Left ventricle myocardium inferior (tissue), 1 donor: ENCODE results near the gene OR6B2. TPM values are rescaled to one million over a fixed set of nuclear protein-coding genes. Genes with fewer than 3 reads are reported as not detected.

ENCODE experiments used
- DNase-seq: peaks from one replicate; pipeline ENCODE4 v3.0.0-alpha.2; 2020
- H3K27ac ChIP-seq: fragments of 200-600 bp; replicated peaks from 2 replicates; pipeline ENCODE4 v1.8.0; 2021
- H3K27me3 ChIP-seq: fragments of 200-600 bp; 2 replicates; pipeline ENCODE4 v1.8.0; 2021; ENCODE audit warnings: low read depth
- H3K36me3 ChIP-seq: fragments of 200-600 bp; 2 replicates; pipeline ENCODE4 v1.8.0; 2021
- H3K4me1 ChIP-seq: fragments of 200-600 bp; 2 replicates; pipeline ENCODE4 v1.8.0; 2021
- H3K4me3 ChIP-seq: fragments of 200-600 bp; 2 replicates; pipeline ENCODE4 v1.8.0; 2021; ENCODE audit warnings: mild to moderate bottlenecking, moderate library complexity
- H3K9me3 ChIP-seq: fragments of 200-600 bp; replicated peaks from 2 replicates; pipeline ENCODE4 v1.8.0; 2021
- intact Hi-C: fragments of 100-400 bp; cut with micrococcal nuclease; formaldehyde crosslinking; loops from one replicate; pipeline ENCODE4 v1.11.0; 2022
- total RNA-seq: library from RNA; stranded (reverse); fragmentation: NEBNext Ultra II Directional; extraction: Animal tissue kit (Norgen Biotek cat#: 25700); gene quantifications from one replicate; pipeline ENCODE4 v1.2.1, GENCODE V29; 2021
- TF ChIP-seq, protein P1 (sequence below): fragments of 200-600 bp; IDR thresholded peaks from 2 replicates; pipeline ENCODE4 v1.8.0; 2021; ENCODE audit warnings: antibody characterized with exemption, mild to moderate bottlenecking, borderline replicate concordance
- donor health status: DM: no; HTN: yes; CAD: no; lungs with severe emphysema.

The OR6B2 gene
- total RNA-seq, 1 donor from 2014 or later = not detected

DNA sequence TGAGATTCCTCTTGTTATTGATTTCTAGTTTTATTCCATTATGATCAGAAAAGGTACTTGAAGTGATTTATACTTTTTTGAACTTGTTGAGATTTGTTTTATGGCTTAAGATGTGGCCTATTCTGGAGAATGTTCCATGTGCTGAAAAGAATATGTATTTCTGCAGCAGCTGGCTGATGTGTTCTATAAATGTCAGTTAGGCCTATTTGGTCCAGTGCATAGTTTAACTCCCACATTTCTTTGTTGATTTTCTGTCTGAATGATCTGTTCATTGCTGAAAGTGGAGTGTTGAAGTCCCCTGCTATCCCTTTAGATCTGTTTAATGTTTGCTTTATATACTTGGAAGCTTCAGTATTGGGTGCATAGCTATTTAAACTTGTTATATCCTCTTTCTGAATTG, 7.1 kb upstream of the OR6B2 start:
- no peaks in the 10 kb centered on the region for H3K4me1 ChIP-seq
- no peak overlapping the region for H3K27ac ChIP-seq
- intact Hi-C loops = no loop called here
- peaks cover 84% of the 10 kb centered on the region for H3K27me3 ChIP-seq
- no peak overlapping the region for H3K4me3 ChIP-seq
- TF ChIP-seq, protein P1, sequence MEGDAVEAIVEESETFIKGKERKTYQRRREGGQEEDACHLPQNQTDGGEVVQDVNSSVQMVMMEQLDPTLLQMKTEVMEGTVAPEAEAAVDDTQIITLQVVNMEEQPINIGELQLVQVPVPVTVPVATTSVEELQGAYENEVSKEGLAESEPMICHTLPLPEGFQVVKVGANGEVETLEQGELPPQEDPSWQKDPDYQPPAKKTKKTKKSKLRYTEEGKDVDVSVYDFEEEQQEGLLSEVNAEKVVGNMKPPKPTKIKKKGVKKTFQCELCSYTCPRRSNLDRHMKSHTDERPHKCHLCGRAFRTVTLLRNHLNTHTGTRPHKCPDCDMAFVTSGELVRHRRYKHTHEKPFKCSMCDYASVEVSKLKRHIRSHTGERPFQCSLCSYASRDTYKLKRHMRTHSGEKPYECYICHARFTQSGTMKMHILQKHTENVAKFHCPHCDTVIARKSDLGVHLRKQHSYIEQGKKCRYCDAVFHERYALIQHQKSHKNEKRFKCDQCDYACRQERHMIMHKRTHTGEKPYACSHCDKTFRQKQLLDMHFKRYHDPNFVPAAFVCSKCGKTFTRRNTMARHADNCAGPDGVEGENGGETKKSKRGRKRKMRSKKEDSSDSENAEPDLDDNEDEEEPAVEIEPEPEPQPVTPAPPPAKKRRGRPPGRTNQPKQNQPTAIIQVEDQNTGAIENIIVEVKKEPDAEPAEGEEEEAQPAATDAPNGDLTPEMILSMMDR = no peak
- no peak for DNase-seq
- H3K9me3 ChIP-seq = no peaks in the 10 kb centered on the region
- H3K36me3 ChIP-seq = no peaks in the 10 kb centered on the region

DNA sequence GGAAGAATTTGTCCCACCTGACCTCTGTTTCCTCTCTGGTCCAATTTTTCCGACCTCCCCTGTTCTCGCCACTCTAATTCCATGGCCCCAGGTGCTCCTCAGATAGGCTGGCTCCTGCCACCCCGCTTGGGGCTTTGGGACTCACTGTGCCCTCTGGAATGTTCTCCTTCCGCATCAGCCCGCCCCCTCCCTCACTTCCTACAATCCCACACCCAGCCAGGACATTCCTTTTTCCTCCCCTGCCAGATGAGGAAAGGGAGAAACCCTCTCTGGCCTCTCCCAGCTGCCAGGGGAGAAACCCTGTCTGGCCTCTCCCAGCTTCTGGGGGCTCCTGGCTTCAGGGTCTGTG, 3.1 kb upstream of the OR6B2 start:
- TF ChIP-seq, protein P1 = no peak
- H3K27ac ChIP-seq = no peak overlapping the region
- no peaks in the 10 kb centered on the region for H3K4me1 ChIP-seq

DNA sequence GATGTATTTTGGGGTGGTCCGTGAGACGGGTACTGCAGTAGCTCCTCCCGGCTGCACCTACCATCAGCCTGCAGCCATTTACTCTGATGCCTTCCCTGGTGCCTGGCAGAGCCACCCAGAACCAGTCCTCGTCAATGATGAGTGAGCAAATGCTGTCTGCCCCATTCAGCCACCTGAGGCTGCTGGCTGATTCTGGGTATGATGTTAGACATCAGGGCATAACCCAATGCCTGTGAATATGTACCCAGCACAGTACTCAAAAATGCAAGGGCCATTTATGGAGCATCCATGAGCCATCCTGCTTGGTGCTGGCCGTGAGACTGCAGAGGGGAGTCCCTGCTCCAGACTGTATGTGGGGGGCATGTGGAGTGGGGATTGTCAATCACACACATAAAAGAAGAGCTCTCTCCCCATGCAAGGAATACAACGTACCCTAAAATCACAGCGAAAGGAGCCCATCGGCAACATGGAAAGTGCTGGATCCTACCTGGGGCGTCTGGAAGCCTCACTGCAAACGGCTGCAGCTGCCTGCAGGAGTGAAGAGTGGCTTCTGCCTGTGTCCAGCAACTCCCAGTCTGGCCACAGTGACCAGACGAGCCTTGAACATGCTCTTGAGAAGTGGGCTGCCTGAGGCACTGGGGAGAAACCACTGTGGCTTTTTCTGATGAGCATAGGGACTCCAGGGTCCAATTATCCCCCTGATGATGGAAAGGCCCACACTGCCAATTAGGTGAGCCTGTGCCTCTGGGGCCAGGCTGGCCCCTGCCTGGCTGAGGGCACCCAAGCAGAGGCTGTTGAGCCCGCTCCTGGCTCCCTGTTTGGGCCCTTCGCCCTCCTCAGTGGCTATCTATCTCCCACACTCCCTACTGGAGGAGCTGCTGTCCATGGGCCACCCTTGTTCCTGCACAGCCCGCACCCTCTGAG, 2.4 kb upstream of the OR6B2 start:
- H3K9me3 ChIP-seq = peaks cover 7% of the 10 kb centered on the region
- TF ChIP-seq, protein P1 = no peak
- no peak for DNase-seq
- peaks cover 70% of the 10 kb centered on the region for H3K27me3 ChIP-seq
- H3K4me1 ChIP-seq = no peaks in the 10 kb centered on the region
- no peak overlapping the region for H3K27ac ChIP-seq
- H3K4me3 ChIP-seq = no peak overlapping the region
- intact Hi-C loops = no loop called here
- no peaks in the 10 kb centered on the region for H3K36me3 ChIP-seq

More for the DNA sequence above, 3.1 kb upstream of the OR6B2 start:
- no peak overlapping the region for H3K4me3 ChIP-seq
- peaks cover 72% of the 10 kb centered on the region for H3K27me3 ChIP-seq
- intact Hi-C loops = no loop called here
- no peak for DNase-seq
- peaks cover 1% of the 10 kb centered on the region for H3K9me3 ChIP-seq
- no peaks in the 10 kb centered on the region for H3K36me3 ChIP-seq

DNA sequence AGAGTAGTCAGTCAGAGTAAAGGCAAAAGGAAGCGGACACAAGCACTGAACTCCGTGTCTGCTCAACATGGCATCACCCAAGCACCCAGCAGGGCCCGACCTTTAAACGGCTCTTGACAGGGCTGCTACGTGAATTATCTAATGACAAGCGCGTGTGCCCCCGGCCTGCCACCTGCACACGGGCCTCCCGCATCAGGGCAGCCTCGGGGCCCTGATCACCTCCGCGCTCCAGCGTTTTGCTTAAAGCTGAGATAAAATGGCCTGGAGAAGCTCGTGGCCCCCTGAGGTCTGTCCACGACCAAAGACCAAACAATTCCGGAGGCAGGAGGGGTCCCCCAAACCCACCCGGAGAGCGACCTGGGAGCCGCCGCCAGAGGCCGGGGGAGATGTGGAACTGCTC, 5.5 kb downstream of the OR6B2 start:
- Histone ChIP-seq H3K9me3 (peaks cover 7% of the 10 kb centered on the region), H3K4me1 (peaks cover 42% of the 10 kb centered on the region), H3K27me3 (no peaks in the 10 kb centered on the region), H3K27ac (peak overlapping the region; percentile 98), H3K36me3 (peaks cover 18% of the 10 kb centered on the region), H3K4me3 (peak overlapping the region; percentile 92)
- intact Hi-C loops = no loop called here
- TF ChIP-seq, protein P1 = no peak
- DNase-seq = no peak

DNA sequence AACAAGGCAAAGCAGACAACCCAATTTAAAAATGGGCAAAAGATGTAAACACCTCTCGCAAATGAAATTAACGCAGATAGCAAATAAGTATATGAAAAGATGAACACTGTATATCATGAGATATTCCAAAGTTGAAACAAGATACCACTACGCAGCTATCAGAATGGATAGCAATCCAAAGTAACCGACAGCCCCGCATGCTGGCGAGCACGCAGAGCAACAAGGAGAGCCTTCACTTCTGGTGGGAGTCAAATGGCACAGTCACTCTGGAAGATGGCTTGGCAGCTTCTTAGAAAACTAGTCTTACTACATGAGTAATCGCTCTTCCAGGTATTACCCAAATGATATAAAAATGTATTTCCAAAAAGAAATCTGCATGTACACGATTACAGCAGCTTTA, 6.4 kb downstream of the OR6B2 start:
- peak overlapping the region; percentile 92 for H3K4me3 ChIP-seq
- TF ChIP-seq, protein P1 = no peak
- H3K9me3 ChIP-seq = peaks cover 7% of the 10 kb centered on the region
- peaks cover 24% of the 10 kb centered on the region for H3K36me3 ChIP-seq
- H3K27ac ChIP-seq = no peak overlapping the region
- no peak for DNase-seq
- no peaks in the 10 kb centered on the region for H3K27me3 ChIP-seq
- intact Hi-C loops = no loop called here
- H3K4me1 ChIP-seq = peaks cover 42% of the 10 kb centered on the region
